ENCODE measurements around the gene SGTA. TPM values are rescaled to one million over a fixed set of nuclear protein-coding genes. Genes with fewer than 3 reads are reported as not detected.

Gene SGTA
- total and polyA plus RNA-seq, 2 donors, result 29.4 to 55.4 TPM

DNA sequence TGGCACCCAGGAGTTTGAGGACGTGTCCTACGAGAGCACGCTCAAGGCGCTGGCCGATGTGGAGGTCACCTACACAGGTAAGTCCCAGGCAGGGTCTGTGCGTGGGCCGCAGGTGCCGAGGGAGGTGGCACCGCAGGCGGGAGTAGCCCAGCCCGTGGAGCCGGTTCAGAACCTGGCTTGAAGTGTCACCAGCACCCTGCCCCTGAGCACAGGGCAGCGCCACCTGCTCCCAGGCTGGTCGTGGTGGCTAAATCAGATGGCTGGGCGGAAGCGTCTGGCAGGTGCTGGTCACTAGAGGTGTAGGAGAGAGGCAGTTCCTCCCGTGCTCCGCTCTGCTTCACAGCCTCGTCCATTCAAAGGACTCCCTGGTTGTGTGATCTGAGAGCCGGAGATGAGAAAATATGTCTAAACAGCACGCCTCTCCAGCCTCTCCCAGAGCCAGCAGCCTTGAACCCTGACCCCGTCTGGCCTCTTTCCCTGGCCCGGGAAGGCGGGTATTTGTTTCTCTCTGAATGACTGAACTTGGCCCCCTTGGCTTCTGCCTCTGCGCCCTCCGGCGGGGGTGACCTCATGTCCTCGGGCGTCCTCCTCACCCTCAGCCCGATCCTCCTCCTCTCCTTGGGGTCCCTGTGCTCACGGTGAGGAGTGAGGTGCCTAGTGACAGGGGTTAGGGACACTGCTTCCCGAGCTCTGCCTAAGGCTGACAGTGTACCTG lies 7.6 kb upstream of the SGTA start:
- DNase-seq (ENCODE audit: low read depth in 6 of 9, low spot score in 9 of 9), result no peak
- peaks cover 0 to 1% of the 10 kb centered on the region in 2 donors for H3K9me3 ChIP-seq (ENCODE audit: control insufficient read depth in 2 of 2, insufficient read depth in 1 of 2, low read length in 1 of 2)
- peaks cover 49 to 63% of the 10 kb centered on the region in 2 donors for H3K36me3 ChIP-seq (ENCODE audit: control insufficient read depth in 2 of 2, insufficient read depth in 2 of 2, low read length in 1 of 2)
- H3K4me1 ChIP-seq (ENCODE audit: control insufficient read depth in 2 of 2, insufficient read depth in 2 of 2, low read length in 2 of 2), result peaks cover 0 to 11% of the 10 kb centered on the region in 2 donors
- WGBS, result 96% methylated on average over 32 of the region's 32 CpGs
- H3K27me3 ChIP-seq (ENCODE audit: control insufficient read depth in 2 of 2, insufficient read depth in 1 of 2, low read length in 1 of 2), result no peaks in the 10 kb centered on the region
- H3K27ac ChIP-seq (ENCODE audit: low read depth in 1 of 2, low read length in 1 of 2), result no peak overlapping the region
- no peak overlapping the region for H3K4me3 ChIP-seq (ENCODE audit: low read length in 2 of 2)

- no peaks in the 10 kb centered on the region for H3K27me3 ChIP-seq (ENCODE audit: control insufficient read depth in 2 of 2, insufficient read depth in 1 of 2, low read length in 1 of 2)
- no peaks in the 10 kb centered on the region for H3K9me3 ChIP-seq (ENCODE audit: control insufficient read depth in 2 of 2, insufficient read depth in 1 of 2, low read length in 1 of 2)
- H3K4me1 ChIP-seq (ENCODE audit: control insufficient read depth in 2 of 2, insufficient read depth in 2 of 2, low read length in 2 of 2), result peaks cover 0 to 11% of the 10 kb centered on the region in 2 donors
- H3K4me3 ChIP-seq (ENCODE audit: low read length in 2 of 2), result no peak overlapping the region
- DNase-seq (ENCODE audit: low read depth in 6 of 9, low spot score in 9 of 9), result no peak
- no peak overlapping the region for H3K27ac ChIP-seq (ENCODE audit: low read depth in 1 of 2, low read length in 1 of 2)
- H3K36me3 ChIP-seq (ENCODE audit: control insufficient read depth in 2 of 2, insufficient read depth in 2 of 2, low read length in 1 of 2), result peaks cover 44 to 57% of the 10 kb centered on the region in 2 donors
- 99% methylated on average over 14 of the region's 14 CpGs for WGBS
These were observed 7.1 kb upstream of the SGTA start for GRCh38 chr19:2790194-2790556.

DNA sequence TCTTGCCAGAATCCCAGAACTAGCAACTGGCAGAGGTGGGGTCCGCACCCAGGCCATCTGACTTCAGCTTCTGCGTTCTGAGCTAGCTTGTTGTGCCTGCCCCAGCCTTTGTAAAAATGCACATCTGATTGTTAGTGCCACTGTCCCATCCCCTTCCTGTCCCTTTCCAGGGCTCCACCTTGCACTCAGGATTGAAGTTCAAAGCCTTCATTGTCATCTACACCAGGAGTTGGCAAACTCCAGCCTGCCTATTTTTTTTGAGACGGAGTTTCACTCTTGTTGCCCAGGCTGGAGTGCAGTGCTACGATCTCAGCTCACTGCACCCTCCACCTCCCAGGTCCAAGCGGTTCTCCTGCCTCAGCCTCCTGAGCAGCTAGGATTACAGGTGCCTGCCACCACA lies 5.2 kb upstream of the SGTA start:
- Histone ChIP-seq H3K9me3 (ENCODE audit: control insufficient read depth in 2 of 2, insufficient read depth in 1 of 2, low read length in 1 of 2) (peaks cover 0 to 5% of the 10 kb centered on the region in 2 donors), H3K4me3 (ENCODE audit: low read length in 2 of 2) (no peak overlapping the region), H3K36me3 (ENCODE audit: control insufficient read depth in 2 of 2, insufficient read depth in 2 of 2, low read length in 1 of 2) (peaks cover 26 to 39% of the 10 kb centered on the region in 2 donors), H3K27me3 (ENCODE audit: control insufficient read depth in 2 of 2, insufficient read depth in 1 of 2, low read length in 1 of 2) (no peaks in the 10 kb centered on the region), H3K27ac (ENCODE audit: low read depth in 1 of 2, low read length in 1 of 2) (no peak overlapping the region), H3K4me1 (ENCODE audit: control insufficient read depth in 2 of 2, insufficient read depth in 2 of 2, low read length in 2 of 2) (peaks cover 11 to 30% of the 10 kb centered on the region in 2 donors)
- 86% methylated on average over 5 of the region's 5 CpGs for WGBS
- DNase-seq (ENCODE audit: low read depth in 6 of 9, low spot score in 9 of 9), result no peak

- H3K36me3 ChIP-seq (ENCODE audit: control insufficient read depth in 2 of 2, insufficient read depth in 2 of 2, low read length in 1 of 2), result peaks cover 21 to 32% of the 10 kb centered on the region in 2 donors
- H3K9me3 ChIP-seq (ENCODE audit: control insufficient read depth in 2 of 2, insufficient read depth in 1 of 2, low read length in 1 of 2), result peaks cover 0 to 5% of the 10 kb centered on the region in 2 donors
- no peak for DNase-seq (ENCODE audit: low read depth in 6 of 9, low spot score in 9 of 9)
- no peak overlapping the region for H3K4me3 ChIP-seq (ENCODE audit: low read length in 2 of 2)
- peaks cover 11 to 35% of the 10 kb centered on the region in 2 donors for H3K4me1 ChIP-seq (ENCODE audit: control insufficient read depth in 2 of 2, insufficient read depth in 2 of 2, low read length in 2 of 2)
- 95% methylated on average over 8 of the region's 8 CpGs for WGBS
- H3K27ac ChIP-seq (ENCODE audit: low read depth in 1 of 2, low read length in 1 of 2), result no peak overlapping the region
- H3K27me3 ChIP-seq (ENCODE audit: control insufficient read depth in 2 of 2, insufficient read depth in 1 of 2, low read length in 1 of 2), result no peaks in the 10 kb centered on the region
These were observed 4.0 kb upstream of the SGTA start for GRCh38 chr19:2787115-2787514.

DNA sequence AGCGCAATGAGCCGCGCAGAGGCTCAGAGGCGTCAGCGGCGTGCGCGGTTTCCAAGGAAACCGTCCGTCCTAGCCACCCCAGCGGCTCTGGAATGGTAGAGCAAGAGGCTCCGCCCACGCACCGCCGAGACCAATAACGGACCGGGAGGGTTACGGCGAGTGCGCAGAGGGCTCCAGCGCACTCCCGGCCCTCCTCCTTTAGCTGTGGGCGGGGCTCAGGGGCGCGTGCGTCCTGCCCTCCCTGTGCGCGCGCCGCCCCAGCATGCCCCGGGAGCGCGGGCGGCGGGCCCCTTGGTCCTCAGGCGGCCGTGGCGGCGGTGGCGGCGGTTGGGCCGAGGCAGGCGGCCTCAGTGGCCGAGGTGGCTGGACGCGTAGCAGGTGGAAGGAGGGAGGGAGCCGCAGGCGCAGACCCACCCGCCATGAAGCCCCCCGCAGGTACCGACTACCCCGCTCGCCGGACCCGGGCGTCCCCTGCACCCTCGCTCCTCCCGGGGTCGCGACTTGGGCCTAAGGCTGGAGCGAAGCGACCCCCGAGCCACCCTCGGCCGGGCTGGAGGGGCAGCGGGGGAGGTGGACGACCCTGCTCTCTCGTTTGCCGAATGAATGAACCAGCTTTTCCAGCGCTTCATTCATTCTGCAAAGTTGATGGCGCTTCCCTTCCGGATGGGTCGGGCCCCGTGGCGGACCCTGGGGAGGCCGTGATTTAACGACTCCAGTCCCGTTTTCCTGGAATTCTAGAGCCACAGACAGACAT lies 2.3 kb upstream of the SGTA start, which contains the start of gene THOP1:
Gene THOP1 (plus strand): TSS at position 260 of the 754 bp plus-strand sequence. CDS start 160 bp downstream, at position 420.
- peak; percentile 92 to 100 (median 99) for DNase-seq (ENCODE audit: low read depth in 6 of 9, low spot score in 9 of 9)
- H3K27me3 ChIP-seq (ENCODE audit: control insufficient read depth in 2 of 2, insufficient read depth in 1 of 2, low read length in 1 of 2), result no peaks in the 10 kb centered on the region
- peaks cover 23 to 52% of the 10 kb centered on the region in 2 donors for H3K4me1 ChIP-seq (ENCODE audit: control insufficient read depth in 2 of 2, insufficient read depth in 2 of 2, low read length in 2 of 2)
- under 1% methylated on average over 78 of the region's 78 CpGs for WGBS
- peak within 1 kb of the TSS; percentile 89 to 93 for H3K4me3 ChIP-seq (ENCODE audit: low read length in 2 of 2)
- H3K9me3 ChIP-seq (ENCODE audit: control insufficient read depth in 2 of 2, insufficient read depth in 1 of 2, low read length in 1 of 2), result peaks cover 0 to 5% of the 10 kb centered on the region in 2 donors
- peaks cover 8 to 24% of the 10 kb centered on the region in 2 donors for H3K36me3 ChIP-seq (ENCODE audit: control insufficient read depth in 2 of 2, insufficient read depth in 2 of 2, low read length in 1 of 2)
- H3K27ac ChIP-seq (ENCODE audit: low read depth in 1 of 2, low read length in 1 of 2), result peak within 1 kb of the TSS; percentile 86 to 98

DNA sequence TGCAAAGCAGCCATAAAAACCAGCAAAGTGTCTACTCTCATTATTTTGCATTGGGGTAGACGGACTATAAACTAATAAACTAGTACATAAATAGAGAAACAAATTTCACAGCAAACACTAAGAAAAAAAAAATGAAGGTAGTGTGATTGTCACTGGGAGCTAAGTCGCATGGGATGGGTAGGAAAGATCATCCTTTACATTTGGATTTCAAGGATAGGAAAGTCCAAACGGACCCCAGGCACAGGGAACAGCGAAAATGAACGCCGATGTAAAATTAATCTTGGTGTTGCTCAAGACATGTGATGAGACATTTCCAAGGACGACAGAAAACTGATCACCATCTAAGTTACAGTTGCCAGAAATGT lies 690 bp upstream of the SGTA start:
- peaks cover 0 to 5% of the 10 kb centered on the region in 2 donors for H3K9me3 ChIP-seq (ENCODE audit: control insufficient read depth in 2 of 2, insufficient read depth in 1 of 2, low read length in 1 of 2)
- 94% methylated on average over 7 of the region's 7 CpGs for WGBS
- no peaks in the 10 kb centered on the region for H3K27me3 ChIP-seq (ENCODE audit: control insufficient read depth in 2 of 2, insufficient read depth in 1 of 2, low read length in 1 of 2)
- peak overlapping the region; percentile 81 to 98 for H3K27ac ChIP-seq (ENCODE audit: low read depth in 1 of 2, low read length in 1 of 2)
- no peak for DNase-seq (ENCODE audit: low read depth in 6 of 9, low spot score in 9 of 9)
- H3K4me1 ChIP-seq (ENCODE audit: control insufficient read depth in 2 of 2, insufficient read depth in 2 of 2, low read length in 2 of 2), result peaks cover 26 to 56% of the 10 kb centered on the region in 2 donors
- H3K4me3 ChIP-seq (ENCODE audit: low read length in 2 of 2), result peak overlapping the region; percentile 67 to 99
- peaks cover 8 to 29% of the 10 kb centered on the region in 2 donors for H3K36me3 ChIP-seq (ENCODE audit: control insufficient read depth in 2 of 2, insufficient read depth in 2 of 2, low read length in 1 of 2)

- Histone ChIP-seq H3K27ac (ENCODE audit: low read depth in 1 of 2, low read length in 1 of 2) (peak overlapping the region; percentile 80 to 87), H3K4me3 (ENCODE audit: low read length in 2 of 2) (peak overlapping the region; percentile 67 to 99), H3K36me3 (ENCODE audit: control insufficient read depth in 2 of 2, insufficient read depth in 2 of 2, low read length in 1 of 2) (peaks cover 12 to 31% of the 10 kb centered on the region in 2 donors), H3K27me3 (ENCODE audit: control insufficient read depth in 2 of 2, insufficient read depth in 1 of 2, low read length in 1 of 2) (no peaks in the 10 kb centered on the region), H3K9me3 (ENCODE audit: control insufficient read depth in 2 of 2, insufficient read depth in 1 of 2, low read length in 1 of 2) (peaks cover 0 to 5% of the 10 kb centered on the region in 2 donors), H3K4me1 (ENCODE audit: control insufficient read depth in 2 of 2, insufficient read depth in 2 of 2, low read length in 2 of 2) (peaks cover 27 to 54% of the 10 kb centered on the region in 2 donors)
- DNase-seq (ENCODE audit: low read depth in 6 of 9, low spot score in 9 of 9), result peak in 1 of 9 donors; percentile 15
- 5% methylated on average over 24 of the region's 24 CpGs for WGBS
These were observed 641 bp downstream of the SGTA start for GRCh38 chr19:2782329-2782935.

DNA sequence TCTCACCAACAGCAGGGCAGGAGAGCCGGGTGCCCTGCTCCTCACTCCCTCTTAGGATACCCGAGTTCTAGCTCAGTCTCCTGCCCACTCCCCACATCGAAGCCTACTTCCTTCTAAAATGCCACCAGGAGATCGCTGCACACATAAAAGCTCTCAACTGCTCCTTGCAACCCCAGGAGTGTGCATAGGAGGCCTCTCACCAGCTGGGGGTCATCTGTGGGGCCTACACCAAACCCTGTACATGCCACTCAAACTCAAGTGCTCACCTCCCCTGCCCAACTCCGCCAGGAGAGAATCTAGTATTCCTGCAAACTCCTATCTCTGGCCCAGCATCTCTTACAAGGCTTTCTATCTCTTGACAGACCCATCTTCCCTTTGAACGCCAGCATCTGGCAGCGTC lies 2.8 kb downstream of the SGTA start:
- Histone ChIP-seq H3K9me3 (ENCODE audit: control insufficient read depth in 2 of 2, insufficient read depth in 1 of 2, low read length in 1 of 2) (peaks cover 0 to 5% of the 10 kb centered on the region in 2 donors), H3K4me3 (ENCODE audit: low read length in 2 of 2) (no peak overlapping the region), H3K4me1 (ENCODE audit: control insufficient read depth in 2 of 2, insufficient read depth in 2 of 2, low read length in 2 of 2) (peaks cover 40 to 57% of the 10 kb centered on the region in 2 donors), H3K27me3 (ENCODE audit: control insufficient read depth in 2 of 2, insufficient read depth in 1 of 2, low read length in 1 of 2) (no peaks in the 10 kb centered on the region), H3K27ac (ENCODE audit: low read depth in 1 of 2, low read length in 1 of 2) (no peak overlapping the region), H3K36me3 (ENCODE audit: control insufficient read depth in 2 of 2, insufficient read depth in 2 of 2, low read length in 1 of 2) (peaks cover 17 to 37% of the 10 kb centered on the region in 2 donors)
- no peak for DNase-seq (ENCODE audit: low read depth in 6 of 9, low spot score in 9 of 9)
- 97% methylated on average over 7 of the region's 7 CpGs for WGBS

All from thymus (tissue), 11 donors.